ENCODE measurements around the gene RANGRF.
A peak's percentile ranks its signal among the peaks of the same experiment; 100 is the strongest.

The RANGRF gene

DNA sequence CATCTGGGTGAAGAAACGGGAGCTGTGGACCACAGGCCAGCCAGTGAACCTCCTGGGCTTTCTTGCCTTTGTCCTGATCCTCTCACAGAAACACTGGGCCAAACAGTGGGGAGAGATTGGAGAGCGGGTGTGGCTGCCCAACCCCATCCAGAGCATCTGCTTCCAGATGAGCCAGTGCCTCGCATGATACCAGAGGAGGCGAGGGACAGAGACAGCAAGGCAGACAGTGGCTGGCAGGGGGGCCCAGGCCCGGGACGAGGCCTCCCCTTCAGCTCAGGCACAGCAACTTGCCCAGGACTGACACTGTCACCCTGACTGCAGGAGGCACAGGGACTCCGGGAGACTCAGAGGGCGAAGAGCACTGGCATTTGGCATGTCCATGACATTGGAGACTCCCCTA lies 33.6 kb downstream of the RANGRF start:
- TF ChIP-seq, protein P1, sequence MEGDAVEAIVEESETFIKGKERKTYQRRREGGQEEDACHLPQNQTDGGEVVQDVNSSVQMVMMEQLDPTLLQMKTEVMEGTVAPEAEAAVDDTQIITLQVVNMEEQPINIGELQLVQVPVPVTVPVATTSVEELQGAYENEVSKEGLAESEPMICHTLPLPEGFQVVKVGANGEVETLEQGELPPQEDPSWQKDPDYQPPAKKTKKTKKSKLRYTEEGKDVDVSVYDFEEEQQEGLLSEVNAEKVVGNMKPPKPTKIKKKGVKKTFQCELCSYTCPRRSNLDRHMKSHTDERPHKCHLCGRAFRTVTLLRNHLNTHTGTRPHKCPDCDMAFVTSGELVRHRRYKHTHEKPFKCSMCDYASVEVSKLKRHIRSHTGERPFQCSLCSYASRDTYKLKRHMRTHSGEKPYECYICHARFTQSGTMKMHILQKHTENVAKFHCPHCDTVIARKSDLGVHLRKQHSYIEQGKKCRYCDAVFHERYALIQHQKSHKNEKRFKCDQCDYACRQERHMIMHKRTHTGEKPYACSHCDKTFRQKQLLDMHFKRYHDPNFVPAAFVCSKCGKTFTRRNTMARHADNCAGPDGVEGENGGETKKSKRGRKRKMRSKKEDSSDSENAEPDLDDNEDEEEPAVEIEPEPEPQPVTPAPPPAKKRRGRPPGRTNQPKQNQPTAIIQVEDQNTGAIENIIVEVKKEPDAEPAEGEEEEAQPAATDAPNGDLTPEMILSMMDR (conservative IDR thresholded peaks at IDR 0.05; ENCODE audit: low read length), result no peak
- H3K4me3 ChIP-seq (ENCODE audit: low read length), result no peak overlapping the region

DNA sequence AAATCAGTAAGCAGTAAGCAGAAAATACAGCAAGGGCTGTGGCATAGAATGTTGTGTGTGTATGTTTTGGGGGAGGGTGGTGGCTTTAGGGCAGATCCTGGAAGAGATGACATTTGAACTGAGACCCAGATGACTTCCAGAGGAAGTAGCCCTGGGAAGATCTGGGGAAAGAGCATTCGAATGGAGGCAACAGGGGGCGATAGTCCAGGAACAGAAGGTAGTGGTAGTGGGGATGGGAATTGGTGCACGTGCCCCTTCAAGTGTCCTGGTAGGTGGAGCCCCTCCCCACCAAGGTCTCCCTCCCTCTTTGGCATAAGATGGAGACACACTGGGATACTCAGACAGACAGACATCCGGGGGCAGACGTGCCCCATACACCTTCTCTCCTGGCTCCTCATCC lies 35.7 kb downstream of the RANGRF start:
- no peak overlapping the region for H3K4me3 ChIP-seq (ENCODE audit: low read length)
- no peak for DNase-seq (ENCODE audit: low read depth)
- TF ChIP-seq, protein P1 (conservative IDR thresholded peaks at IDR 0.05; ENCODE audit: low read length), result no peak

More for the DNA sequence above, 33.6 kb downstream of the RANGRF start:
- DNase-seq (ENCODE audit: low read depth), result no peak

- DNase-seq (ENCODE audit: low read depth), result no peak
- TF ChIP-seq, protein P1 (conservative IDR thresholded peaks at IDR 0.05; ENCODE audit: low read length), result no peak
- no peak overlapping the region for H3K4me3 ChIP-seq (ENCODE audit: low read length)
Measured at GRCh38 chr17:8324923-8325322, 36.5 kb downstream of the RANGRF start.

- peak; percentile 23 for DNase-seq (ENCODE audit: low read depth)
- peak overlapping the region; percentile 52 for H3K4me3 ChIP-seq (ENCODE audit: low read length)
- TF ChIP-seq, protein P1 (conservative IDR thresholded peaks at IDR 0.05; ENCODE audit: low read length), result no peak
Measured at GRCh38 chr17:8326511-8327302, 38.2 kb downstream of the RANGRF start.

DNA sequence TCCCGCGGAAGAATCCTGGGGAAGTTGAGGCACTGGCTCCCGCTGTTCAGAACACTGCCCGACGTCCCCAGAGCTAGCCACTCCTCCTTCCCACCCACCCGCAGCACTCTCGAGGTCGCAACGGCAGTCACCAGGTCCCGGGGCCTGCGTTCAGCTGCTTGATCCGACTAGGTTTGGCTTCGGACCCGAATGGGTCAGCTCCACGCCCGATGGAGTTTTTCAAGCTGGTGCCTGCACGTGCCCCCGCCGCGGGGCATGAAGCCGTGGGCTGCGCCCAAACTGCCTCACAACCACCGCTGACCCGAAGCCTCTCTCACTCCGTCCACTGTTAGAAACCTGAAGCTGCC lies 38.8 kb downstream of the RANGRF start:
- H3K4me3 ChIP-seq (ENCODE audit: low read length), result peak overlapping the region; percentile 52
- no peak for DNase-seq (ENCODE audit: low read depth)
- TF ChIP-seq, protein P1 (conservative IDR thresholded peaks at IDR 0.05; ENCODE audit: low read length), result no peak

DNA sequence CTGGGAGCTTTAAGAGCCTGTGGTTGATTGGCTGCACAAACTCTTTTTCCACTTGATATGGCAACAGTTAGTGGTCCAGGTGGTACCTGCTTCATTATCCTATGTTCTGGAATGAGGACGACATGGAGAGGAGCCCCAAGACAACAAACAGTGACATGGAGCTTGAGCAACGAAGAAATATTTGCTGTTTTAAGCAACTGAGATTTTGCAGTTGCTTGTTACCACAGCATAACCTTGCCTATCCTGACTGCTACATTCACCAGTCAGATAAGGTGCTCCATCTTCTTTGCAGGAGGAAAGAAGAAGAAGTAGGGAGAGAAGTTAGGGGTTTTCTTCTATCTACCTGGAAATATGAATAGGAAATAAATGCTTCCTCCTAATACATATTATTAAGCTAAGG lies 43.7 kb downstream of the RANGRF start:
- TF ChIP-seq, protein P1 (conservative IDR thresholded peaks at IDR 0.05; ENCODE audit: low read length), result no peak
- no peak for DNase-seq (ENCODE audit: low read depth)
- H3K4me3 ChIP-seq (ENCODE audit: low read length), result no peak overlapping the region

DNA sequence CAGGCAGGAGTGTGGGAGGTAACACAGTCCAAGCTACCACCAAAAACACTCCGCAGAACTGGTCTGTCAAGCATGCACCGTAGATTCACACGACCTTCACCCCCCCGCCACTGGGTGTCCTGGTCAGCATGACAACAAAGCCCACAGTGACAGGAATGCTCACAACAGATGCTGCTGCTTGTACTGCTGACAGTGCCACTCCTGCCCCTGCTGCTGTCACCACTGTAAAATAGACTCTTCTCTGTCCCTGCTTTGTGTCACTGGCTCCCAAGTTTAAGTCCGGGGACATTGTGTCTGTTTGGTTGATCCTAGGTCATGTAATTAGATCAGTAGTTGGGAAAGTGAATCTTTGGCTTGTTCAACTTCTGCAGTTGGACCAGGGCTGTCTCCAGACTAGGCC lies 44.2 kb downstream of the RANGRF start:
- TF ChIP-seq, protein P1 (conservative IDR thresholded peaks at IDR 0.05; ENCODE audit: low read length), result no peak
- no peak for DNase-seq (ENCODE audit: low read depth)

More for the DNA sequence above, 44.2 kb downstream of the RANGRF start:
- no peak overlapping the region for H3K4me3 ChIP-seq (ENCODE audit: low read length)

All from AG10803 (cell line).